Adrenal gland (tissue), 12 donors: ENCODE data around the gene PWWP2B. TPM values are rescaled to one million over a fixed set of nuclear protein-coding genes. Genes with fewer than 3 reads are reported as not detected.

Experiments used
- DNase-seq, 7 donors: peaks; one replicate each; pipeline ENCODE4 v3.0.0-alpha.2; 2019 to 2020
- H3K27ac ChIP-seq, 5 donors: fragments of 200-600 bp; sonication (generic) in 4 of 5; 1 replicate in 3 of 5; 2 replicates in 2 of 5; pipeline versions ENCODE4 v1.5.1 to v1.8.0; 2016 to 2020; ENCODE audit warnings: mild to moderate bottlenecking in 1 of 5
- H3K27me3 ChIP-seq: fragments of 200-600 bp; 2 replicates; pipeline ENCODE4 v1.8.0; 2021
- H3K36me3 ChIP-seq, 2 donors: fragments of 200-600 bp; replicated peaks in 1 of 2; 1 replicate in 1 of 2; 2 replicates in 1 of 2; pipeline versions ENCODE4 v1.5.1 to v1.8.0; 2018 to 2022
- H3K4me1 ChIP-seq, 2 donors: fragments of 200-600 bp; replicated peaks in 1 of 2; 1 replicate in 1 of 2; 2 replicates in 1 of 2; pipeline versions ENCODE4 v1.5.1 to v1.8.0; 2018 to 2021
- H3K4me3 ChIP-seq, 4 donors: fragments of 200-600 bp; sonication (generic) in 3 of 4; one replicate each; pipeline ENCODE4 v1.5.1; 2016 to 2018
- H3K9me3 ChIP-seq, 3 donors: fragments of 200-600 bp; sonication (generic) in 1 of 3; replicated peaks in 1 of 3; 1 replicate in 2 of 3; 2 replicates in 1 of 3; pipeline versions ENCODE4 v1.5.1 to v1.8.0; 2016 to 2021
- CTCF ChIP-seq, 6 experiments: fragments of 450-650 bp in 4 of 6; fragments of 200-600 bp in 2 of 6; sonication (generic) in 1 of 6; IDR thresholded peaks; 1 replicate in 5 of 6; 2 replicates in 1 of 6; pipeline versions ENCODE4 v1.5.1 to v1.8.0; 2016 to 2021; ENCODE audit warnings: antibody characterized with exemption in 6 of 6, mild to moderate bottlenecking in 2 of 6, moderate library complexity in 1 of 6
- POLR2A ChIP-seq, 2 donors: fragments of 450-650 bp; IDR thresholded peaks; one replicate each; pipeline ENCODE4 v1.6.1; 2017; ENCODE audit warnings: antibody characterized with exemption in 2 of 2, mild to moderate bottlenecking in 2 of 2, moderate library complexity in 1 of 2
- WGBS, 4 donors: extraction: QIAGEN DNeasy Blood & Tissue Kit in 2 of 4; methylation state at CpG; one replicate each; pipeline versions ENCODE4 v1.1.5 to v1.1.7; 2013 to 2017; 5-methylcytosine and 5-hydroxymethylcytosine counted together
- intact Hi-C, 2 donors: fragments of 100-400 bp; cut with DNase I; formaldehyde crosslinking; loops; one replicate each; pipeline versions ENCODE4 v1.14.1 to v1.15.0; 2022 to 2023
- polyA plus RNA-seq, 3 donors: library from polyadenylated mRNA; stranded (reverse); fragments of 200-250 nt in 2 of 3; fragments of 350-450 nt in 1 of 3; fragmentation: Illumina TruSeq in 1 of 3; extraction: RNeasy Lipid Tissue Mini Kit (QIAGEN cat#74804) in 1 of 3; gene quantifications; one replicate each; pipeline ENCODE4 v1.2.3, GENCODE V29; 2013 to 2014
- total RNA-seq, 9 donors: library from RNA; depleted of rRNA in 4 of 9; stranded (reverse); fragments of >200 nt in 4 of 9; fragments of 120-200 nt in 1 of 9; fragmentation: NEBNext Ultra II Directional in 1 of 9; extraction: Animal tissue kit (Norgen Biotek cat#: 25700) in 1 of 9; gene quantifications; one replicate each; pipeline versions ENCODE4 v1.1.0 to v1.2.4, GENCODE V29; 2013 to 2023
- donor health status: healthy with polysubstance abuse.
- donor health status: Bipolar disorder and iron deficiency.
- donor health status: DM: yes; HTN: yes; CAD: no.
- donor health status: DM: no; HTN: no; CAD: no.
- donor health status: DM: no; HTN: no; CAD: no.
- donor health status: DM: yes; HTN: yes; CAD: no.

The PWWP2B gene
- total and polyA plus RNA-seq, 12 donors, result 3.4 to 75.3 (median 40.7) TPM

- H3K27ac ChIP-seq, result peak overlapping the region; percentile 89 to 100 (median 95)
- no peaks in the 10 kb centered on the region for H3K27me3 ChIP-seq
- intact Hi-C loops, result no loop called here
- WGBS, 4 donors, result 0 to 6% (median 5%) methylated on average over 3 to 71 of the region's 71 CpGs
- H3K36me3 ChIP-seq, result no peaks in the 10 kb centered on the region
- H3K4me3 ChIP-seq, result peak overlapping the region in 2 of 4 donors; percentile 30 to 88
- H3K9me3 ChIP-seq, result no peaks in the 10 kb centered on the region
- TF ChIP-seq CTCF (IDR thresholded peaks at IDR 0.05) (peak in 2 of 6 experiments; percentile 8 to 20), POLR2A (IDR thresholded peaks at IDR 0.05) (peak in 1 of 2 donors; percentile 77)
- H3K4me1 ChIP-seq, result peaks cover 47 to 49% of the 10 kb centered on the region in 2 donors
- DNase-seq, result peak; percentile 86 to 94 (median 89)
Measured at GRCh38 chr10:132395704-132396493, 1.1 kb upstream of the PWWP2B start.

- H3K9me3 ChIP-seq, result no peaks in the 10 kb centered on the region
- no peaks in the 10 kb centered on the region for H3K36me3 ChIP-seq
- 0 to 1% methylated on average over 54 to 78 of the region's 80 CpGs; no CpG with 5 or more reads in 2 of the 4 donors for WGBS, 4 donors
- H3K4me3 ChIP-seq, result peak overlapping the region in 2 of 4 donors; percentile 30 to 88
- intact Hi-C loops, result no loop called here
- peak in 3 of 6 experiments; percentile 33 to 71 (median 50) for TF ChIP-seq CTCF (IDR thresholded peaks at IDR 0.05)
- peak; percentile 18 to 60 for TF ChIP-seq POLR2A (IDR thresholded peaks at IDR 0.05)
- peak; percentile 68 to 80 (median 75) for DNase-seq
- H3K27me3 ChIP-seq, result no peaks in the 10 kb centered on the region
- peak overlapping the region; percentile 89 to 100 (median 95) for H3K27ac ChIP-seq
- H3K4me1 ChIP-seq, result peaks cover 54 to 56% of the 10 kb centered on the region in 2 donors
Measured at GRCh38 chr10:132396494-132397035, 435 bp upstream of the PWWP2B start.

- WGBS, 4 donors, result 8 to 10% (median 9%) methylated on average over 24 to 40 of the region's 40 CpGs
- no peaks in the 10 kb centered on the region for H3K9me3 ChIP-seq
- peak in 1 of 2 donors; percentile 80 for TF ChIP-seq POLR2A (IDR thresholded peaks at IDR 0.05)
- peak in 4 of 6 experiments; percentile 17 to 35 (median 19) for TF ChIP-seq CTCF (IDR thresholded peaks at IDR 0.05)
- no peaks in the 10 kb centered on the region for H3K36me3 ChIP-seq
- H3K4me1 ChIP-seq, result peaks cover 59 to 68% of the 10 kb centered on the region in 2 donors
- H3K27me3 ChIP-seq, result no peaks in the 10 kb centered on the region
- intact Hi-C loops, result no loop called here
- peak overlapping the region in 2 of 4 donors; percentile 64 to 70 for H3K4me3 ChIP-seq
- peak; percentile 82 to 94 (median 92) for DNase-seq
- peak overlapping the region; percentile 57 to 98 (median 95) for H3K27ac ChIP-seq
Measured at GRCh38 chr10:132397671-132398565, 918 bp downstream of the PWWP2B start.
